Medulla oblongata (tissue), 1 donor: Measurements from ENCODE around the gene MAP4K1.

Source experiments
- DNase-seq: peaks from one replicate; pipeline ENCODE4 v3.0.0-alpha.2; 2015; ENCODE audit errors: extremely low spot score

The MAP4K1 gene

GRCh38 chr19:38544569-38545315, 73.0 kb downstream of the MAP4K1 start:
- DNase-seq = no peak

DNA sequence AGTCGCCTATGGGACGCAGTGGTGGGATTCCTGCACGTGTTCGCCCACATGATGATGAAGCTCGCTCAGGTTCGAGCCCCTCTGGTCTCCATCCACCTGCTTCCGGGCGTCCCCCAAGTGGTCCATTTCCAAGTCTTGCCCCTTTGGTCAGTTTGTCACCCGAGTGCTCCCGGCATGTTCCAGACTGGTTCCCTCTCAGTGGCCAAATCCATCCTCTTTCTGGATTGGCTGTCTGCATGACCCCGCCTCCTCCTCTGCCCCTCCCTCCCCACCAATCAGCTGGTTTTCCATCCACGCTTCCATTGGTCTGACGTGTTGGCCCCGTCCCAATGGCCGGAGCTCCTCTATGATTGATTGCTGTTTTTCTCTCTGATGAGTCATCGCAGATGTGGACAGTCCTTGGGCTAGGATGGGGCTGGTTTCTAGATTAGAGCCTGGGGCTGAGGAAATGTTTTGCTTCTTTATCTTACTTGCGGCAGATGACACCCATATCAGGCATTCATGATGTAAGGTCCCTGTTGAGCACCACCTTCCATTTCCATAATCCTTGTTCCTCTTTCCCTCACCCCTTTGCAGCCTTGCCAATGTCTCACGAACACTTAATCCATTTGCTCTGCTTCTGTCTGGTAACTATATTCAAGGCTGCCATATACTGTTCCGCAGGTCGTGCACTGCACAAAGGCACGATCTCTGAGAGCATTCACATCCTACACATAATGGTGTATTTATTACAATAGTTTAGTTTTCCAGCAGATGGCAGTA, 73.8 kb downstream of the MAP4K1 start:
- peak; percentile 90 for DNase-seq

DNA sequence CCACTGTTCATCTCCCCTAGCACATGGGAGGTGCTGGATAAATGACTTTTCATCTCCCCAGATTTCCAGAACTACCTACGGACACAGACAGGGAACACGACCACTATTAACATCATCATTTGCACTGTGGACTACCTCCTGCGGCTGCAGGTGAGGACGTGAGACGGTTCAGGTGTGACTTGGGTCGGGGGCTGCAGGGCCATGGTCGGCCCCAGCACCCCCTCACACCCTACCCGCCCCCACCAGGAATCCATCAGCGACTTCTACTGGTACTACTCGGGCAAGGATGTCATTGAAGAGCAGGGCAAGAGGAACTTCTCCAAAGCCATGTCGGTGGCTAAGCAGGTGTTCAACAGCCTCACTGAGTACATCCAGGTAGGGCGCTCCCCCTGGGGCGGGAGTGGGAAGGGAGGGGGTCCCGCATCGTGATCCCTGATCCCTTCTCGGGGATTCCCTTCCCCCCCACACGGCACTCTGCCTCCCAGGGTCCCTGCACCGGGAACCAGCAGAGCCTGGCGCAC, 74.4 kb downstream of the MAP4K1 start:
- DNase-seq = no peak

DNA sequence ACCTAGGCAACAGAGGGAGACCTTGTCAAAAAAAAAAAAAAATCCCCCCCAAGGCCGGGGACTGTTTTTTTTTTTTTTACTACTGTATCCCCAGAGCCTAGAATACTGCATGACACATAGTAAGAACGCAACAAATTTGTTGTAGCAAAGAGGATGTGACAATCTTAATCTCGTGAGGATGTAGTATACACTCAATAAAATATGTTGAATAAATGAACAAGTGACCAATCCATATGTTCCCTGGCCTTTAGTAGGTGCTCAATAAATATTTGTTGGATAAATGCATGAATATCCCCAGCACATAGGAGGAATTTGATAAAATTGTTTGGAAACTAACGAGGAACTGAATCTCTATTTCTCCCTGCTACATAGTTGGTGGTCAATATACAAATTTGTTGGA, 75.7 kb downstream of the MAP4K1 start:
- DNase-seq = no peak

- no peak for DNase-seq
Observed at GRCh38 chr19:38539751-38540150, 78.0 kb downstream of the MAP4K1 start.

DNA sequence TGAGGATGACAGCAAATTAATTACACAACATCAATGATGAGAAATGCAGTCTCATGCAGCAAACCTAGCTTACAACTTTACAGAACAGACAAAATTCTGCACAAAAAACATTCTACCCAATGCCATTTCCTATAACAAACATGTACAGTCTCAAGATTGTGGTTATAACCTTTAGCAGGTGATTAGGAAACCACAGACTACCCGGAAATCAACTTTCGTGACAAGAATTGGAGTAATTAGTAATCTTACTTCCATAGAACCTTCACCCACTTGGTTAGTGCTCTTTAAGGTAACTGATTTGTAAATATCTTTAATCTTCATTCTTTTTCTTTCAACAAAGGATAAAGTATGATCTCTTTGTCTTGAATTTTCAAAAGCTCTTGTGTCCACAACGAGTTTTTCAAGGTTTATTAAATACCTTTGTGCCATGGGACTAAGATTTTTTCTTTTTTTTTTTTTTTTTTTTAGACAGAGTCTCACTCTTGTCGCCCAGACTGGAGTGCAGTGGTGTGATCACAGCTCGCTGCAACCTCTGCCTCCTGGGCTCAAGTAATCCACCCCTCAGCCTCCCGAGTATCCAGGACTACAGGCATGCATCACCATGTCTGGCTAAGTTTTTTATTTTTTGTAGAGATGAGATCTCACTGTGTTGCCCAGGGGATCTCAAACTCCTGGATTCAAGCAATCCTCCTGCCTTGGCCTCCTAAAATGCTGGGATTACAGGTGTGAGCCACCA, 78.8 kb downstream of the MAP4K1 start:
- DNase-seq = no peak

GRCh38 chr19:38538386-38538785, 79.4 kb downstream of the MAP4K1 start:
- peak; percentile 76 for DNase-seq
